ENCODE results near the gene RNF38.
"Not testable (repeated sequence)": the region's sequence is repeated elsewhere in the genome, so short reads cannot be mapped to it uniquely, and the experiment has no call there.

The RNF38 gene

DNA sequence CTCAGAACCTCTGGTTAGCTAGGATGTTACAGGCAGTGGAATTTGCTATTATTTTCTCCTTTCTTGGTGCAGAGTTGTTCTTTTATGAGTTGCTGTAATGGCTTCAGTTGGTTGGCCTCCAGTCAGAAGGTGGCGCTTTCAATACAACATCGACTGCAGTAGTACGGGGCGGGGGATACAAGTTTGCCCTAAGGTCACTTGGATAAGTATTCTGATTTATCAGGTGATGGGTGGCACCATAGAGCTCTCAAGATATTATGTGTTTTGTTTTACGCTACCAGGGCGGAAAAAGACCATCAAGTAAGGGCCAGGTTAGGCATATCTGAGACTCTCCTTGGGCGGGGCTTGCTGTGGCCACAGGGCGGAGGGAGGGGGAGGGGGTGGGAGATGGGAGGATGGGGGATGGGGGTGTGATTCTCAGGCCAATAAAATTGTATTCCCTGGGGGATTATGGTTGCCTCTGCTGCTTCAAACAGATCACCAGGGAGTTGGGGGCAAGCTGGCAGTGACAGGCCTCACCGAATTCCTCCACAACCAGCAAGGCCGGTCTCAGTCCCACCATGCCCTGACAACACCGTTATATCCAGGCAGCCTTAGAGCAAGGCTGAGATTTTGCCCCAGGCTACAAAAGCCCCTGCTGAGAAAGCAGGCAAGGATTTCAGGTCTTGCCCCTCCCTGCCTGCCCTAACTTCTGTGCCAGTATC is 15.9 kb upstream of the RNF38 start:
- DNase-seq (ENCODE audit: insufficient read length, low spot score), result no peak
- no peak for FAIRE-seq
- TF ChIP-seq SPI1 (IDR thresholded peaks at IDR 0.05; ENCODE audit: low read depth, low read length) (no peak), POLR2A (IDR thresholded peaks at IDR 0.05; ENCODE audit: low read depth, low read length) (no peak), POU2F2 (IDR thresholded peaks at IDR 0.05; ENCODE audit: low read depth, low read length) (no peak), PAX5 (IDR thresholded peaks at IDR 0.05; ENCODE audit: insufficient read depth, low read length, severe bottlenecking) (no peak), POLR2AphosphoS5 (IDR thresholded peaks at IDR 0.05; ENCODE audit: low read depth, low read length) (no peak), TAF1 (IDR thresholded peaks at IDR 0.05; ENCODE audit: low read depth, low read length) (no peak)

DNA sequence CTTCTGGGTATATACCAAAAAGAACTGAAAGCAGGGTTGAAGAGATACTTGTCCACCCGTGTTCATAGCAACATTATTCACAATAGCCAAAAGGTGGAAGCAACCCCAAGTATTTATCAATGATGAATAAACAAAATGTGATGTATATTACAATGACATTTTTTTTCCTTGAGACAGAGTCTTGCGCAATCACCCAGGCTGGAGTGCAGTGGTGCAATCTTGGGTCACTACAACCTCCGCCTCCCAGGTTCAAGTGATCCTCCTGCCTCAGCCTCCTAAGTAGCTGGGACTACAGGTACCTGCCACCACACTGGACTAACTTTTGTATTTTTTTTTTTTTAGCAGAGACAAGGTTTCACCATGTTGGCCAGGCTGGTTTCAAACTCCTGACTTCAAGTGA is 11.3 kb upstream of the RNF38 start:
- DNase-seq (ENCODE audit: insufficient read length, low spot score); FAIRE-seq: not testable (repeated sequence)

DNA sequence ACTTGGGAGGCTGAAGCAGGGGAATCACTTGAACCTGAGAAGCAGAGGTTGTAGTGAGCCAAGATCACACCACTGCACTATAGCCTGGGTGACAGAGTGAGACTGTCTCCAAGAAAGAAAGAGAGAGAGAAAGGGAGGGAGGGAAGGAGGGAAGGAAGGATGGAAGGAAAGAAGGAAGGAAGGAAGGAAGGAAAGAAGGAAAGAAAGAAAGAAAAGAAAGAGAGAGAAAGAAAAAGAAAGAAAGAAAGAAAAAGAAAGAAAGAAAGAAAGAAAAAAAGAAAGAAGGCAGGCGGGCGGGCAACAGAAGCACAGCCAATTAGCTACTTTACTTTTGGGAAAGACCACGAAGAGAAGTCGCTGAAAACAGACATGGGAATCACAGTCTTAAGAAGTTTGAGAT is 9.0 kb upstream of the RNF38 start:
- not testable (repeated sequence) for FAIRE-seq; DNase-seq (ENCODE audit: insufficient read length, low spot score)

DNA sequence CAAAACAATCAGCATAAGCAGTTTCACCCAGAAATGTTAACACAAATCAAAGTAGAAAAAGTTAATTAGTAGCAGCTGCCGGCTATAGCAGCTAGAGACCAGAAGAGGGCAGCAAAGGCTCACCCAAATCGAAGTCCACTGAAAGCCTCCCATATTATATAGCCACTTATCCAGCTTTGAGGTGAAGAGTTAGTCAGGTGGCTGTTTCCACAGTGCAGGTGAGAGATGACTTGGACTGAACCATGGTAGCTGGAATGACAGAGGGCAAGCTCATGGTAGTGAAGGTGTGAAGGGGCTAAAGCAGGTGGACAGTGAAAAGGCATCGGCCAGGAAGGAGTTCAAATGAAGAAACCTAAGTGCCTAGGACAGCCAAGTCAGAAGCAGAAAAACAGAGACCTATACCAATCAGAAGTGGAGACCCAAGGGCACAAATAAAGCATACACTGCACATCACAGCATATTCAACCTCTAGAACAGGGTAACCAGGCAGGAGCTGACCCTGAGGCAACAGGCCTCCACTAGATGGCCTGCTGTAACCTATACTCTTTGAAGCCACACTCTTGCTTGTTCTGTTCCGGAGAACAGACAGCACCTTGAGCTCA is 7.2 kb upstream of the RNF38 start:
- no peak for TF ChIP-seq TAF1 (IDR thresholded peaks at IDR 0.05; ENCODE audit: low read depth, low read length)
- no peak for TF ChIP-seq SPI1 (IDR thresholded peaks at IDR 0.05; ENCODE audit: low read depth, low read length)
- no peak for TF ChIP-seq POLR2AphosphoS5 (IDR thresholded peaks at IDR 0.05; ENCODE audit: low read depth, low read length)
- no peak for TF ChIP-seq POU2F2 (IDR thresholded peaks at IDR 0.05; ENCODE audit: low read depth, low read length)
- no peak for TF ChIP-seq PAX5 (IDR thresholded peaks at IDR 0.05; ENCODE audit: insufficient read depth, low read length, severe bottlenecking)
- no peak for TF ChIP-seq POLR2A (IDR thresholded peaks at IDR 0.05; ENCODE audit: low read depth, low read length)
- FAIRE-seq (peak; percentile 91), DNase-seq (ENCODE audit: insufficient read length, low spot score) (peak; percentile 29)

DNA sequence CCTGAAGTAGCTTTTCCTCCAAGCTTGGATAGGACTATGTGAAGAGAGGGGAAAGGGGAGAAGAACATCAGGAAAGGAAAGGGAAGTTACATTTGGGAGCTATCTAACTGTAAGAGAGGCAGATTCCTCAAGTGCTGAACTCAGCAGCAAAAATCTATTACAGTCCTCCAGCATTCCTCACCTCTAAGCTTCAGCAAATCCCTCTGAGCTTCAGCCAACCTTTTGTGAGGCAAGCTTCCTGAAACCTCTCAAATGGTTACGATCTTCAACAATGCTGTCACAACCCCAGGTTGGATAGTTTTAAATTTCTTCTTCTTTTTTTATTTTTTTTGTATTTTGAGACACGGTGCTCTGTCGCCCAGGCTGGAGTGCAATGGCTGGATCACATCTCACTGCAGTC is 2.5 kb upstream of the RNF38 start:
- DNase-seq (ENCODE audit: insufficient read length, low spot score), result no peak
- no peak for FAIRE-seq
- TF ChIP-seq SPI1 (IDR thresholded peaks at IDR 0.05; ENCODE audit: low read depth, low read length) (no peak), POLR2A (IDR thresholded peaks at IDR 0.05; ENCODE audit: low read depth, low read length) (no peak), POLR2AphosphoS5 (IDR thresholded peaks at IDR 0.05; ENCODE audit: low read depth, low read length) (no peak), PAX5 (IDR thresholded peaks at IDR 0.05; ENCODE audit: insufficient read depth, low read length, severe bottlenecking) (no peak), TAF1 (IDR thresholded peaks at IDR 0.05; ENCODE audit: low read depth, low read length) (no peak), POU2F2 (IDR thresholded peaks at IDR 0.05; ENCODE audit: low read depth, low read length) (no peak)

DNA sequence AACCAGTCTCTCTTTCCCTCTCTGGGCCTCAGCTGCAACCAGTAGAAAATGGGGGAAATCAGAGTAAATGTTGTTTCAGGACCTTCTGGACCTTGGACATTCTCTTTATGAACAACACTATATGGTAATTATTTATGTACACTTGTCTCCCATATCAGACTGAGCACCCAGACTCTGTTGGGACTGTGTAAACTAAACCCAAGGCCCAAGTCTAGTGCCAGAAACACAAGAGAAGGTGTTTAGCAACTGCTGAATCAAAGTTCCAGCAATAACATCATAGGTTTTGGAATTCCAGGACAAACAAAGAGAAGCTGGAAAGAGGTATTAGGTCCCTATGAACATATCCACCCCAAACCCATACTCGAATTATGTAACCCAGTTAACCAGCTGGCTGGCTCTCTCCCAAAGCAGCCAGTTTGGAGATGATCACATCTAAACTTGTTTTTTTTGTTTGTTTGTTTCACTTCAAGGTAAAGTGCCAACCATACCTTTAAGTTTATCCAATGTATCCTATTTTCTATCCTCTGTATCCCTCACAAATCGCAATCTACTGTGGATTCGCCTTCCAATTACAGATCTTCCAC is 1.9 kb upstream of the RNF38 start:
- TF ChIP-seq SPI1 (IDR thresholded peaks at IDR 0.05; ENCODE audit: low read depth, low read length) (no peak), PAX5 (IDR thresholded peaks at IDR 0.05; ENCODE audit: insufficient read depth, low read length, severe bottlenecking) (no peak), TAF1 (IDR thresholded peaks at IDR 0.05; ENCODE audit: low read depth, low read length) (no peak), POLR2A (IDR thresholded peaks at IDR 0.05; ENCODE audit: low read depth, low read length) (no peak), POU2F2 (IDR thresholded peaks at IDR 0.05; ENCODE audit: low read depth, low read length) (no peak), POLR2AphosphoS5 (IDR thresholded peaks at IDR 0.05; ENCODE audit: low read depth, low read length) (no peak)
- FAIRE-seq (no peak), DNase-seq (ENCODE audit: insufficient read length, low spot score) (no peak)

DNA sequence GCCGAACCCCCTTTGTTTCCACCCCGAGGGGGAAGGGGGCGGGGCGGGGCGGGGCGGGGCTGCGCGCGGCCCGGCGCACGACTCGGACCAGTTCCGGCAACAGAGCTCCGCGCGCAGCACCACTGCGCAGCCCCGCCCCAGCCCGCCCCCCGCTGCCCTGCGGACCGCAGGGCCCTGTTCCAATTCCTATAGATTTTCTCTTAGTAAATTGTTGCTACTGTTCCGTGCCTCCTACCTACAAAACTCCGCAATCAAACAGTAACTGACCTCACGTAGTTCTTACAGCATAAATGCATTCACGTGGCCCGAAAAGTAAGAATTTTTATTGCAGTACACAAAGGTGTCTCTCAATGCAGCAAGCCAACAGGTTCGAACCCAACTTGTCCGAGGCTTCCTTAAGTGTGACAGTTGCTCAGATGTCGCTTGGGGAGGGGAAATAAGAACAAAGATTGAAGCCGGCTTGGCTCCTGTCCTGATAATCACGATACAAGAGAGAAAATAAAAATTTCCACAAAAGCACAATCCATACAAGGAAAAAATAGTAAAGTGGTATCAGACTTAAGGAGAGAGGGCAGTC is 1.2 kb upstream of the RNF38 start:
- no peak for FAIRE-seq
- TF ChIP-seq PAX5 (IDR thresholded peaks at IDR 0.05; ENCODE audit: insufficient read depth, low read length, severe bottlenecking), result no peak
- TF ChIP-seq SPI1 (IDR thresholded peaks at IDR 0.05; ENCODE audit: low read depth, low read length), result no peak
- no peak for TF ChIP-seq POU2F2 (IDR thresholded peaks at IDR 0.05; ENCODE audit: low read depth, low read length)
- TF ChIP-seq TAF1 (IDR thresholded peaks at IDR 0.05; ENCODE audit: low read depth, low read length), result no peak
- no peak for TF ChIP-seq POLR2AphosphoS5 (IDR thresholded peaks at IDR 0.05; ENCODE audit: low read depth, low read length)
- TF ChIP-seq POLR2A (IDR thresholded peaks at IDR 0.05; ENCODE audit: low read depth, low read length), result no peak

DNA sequence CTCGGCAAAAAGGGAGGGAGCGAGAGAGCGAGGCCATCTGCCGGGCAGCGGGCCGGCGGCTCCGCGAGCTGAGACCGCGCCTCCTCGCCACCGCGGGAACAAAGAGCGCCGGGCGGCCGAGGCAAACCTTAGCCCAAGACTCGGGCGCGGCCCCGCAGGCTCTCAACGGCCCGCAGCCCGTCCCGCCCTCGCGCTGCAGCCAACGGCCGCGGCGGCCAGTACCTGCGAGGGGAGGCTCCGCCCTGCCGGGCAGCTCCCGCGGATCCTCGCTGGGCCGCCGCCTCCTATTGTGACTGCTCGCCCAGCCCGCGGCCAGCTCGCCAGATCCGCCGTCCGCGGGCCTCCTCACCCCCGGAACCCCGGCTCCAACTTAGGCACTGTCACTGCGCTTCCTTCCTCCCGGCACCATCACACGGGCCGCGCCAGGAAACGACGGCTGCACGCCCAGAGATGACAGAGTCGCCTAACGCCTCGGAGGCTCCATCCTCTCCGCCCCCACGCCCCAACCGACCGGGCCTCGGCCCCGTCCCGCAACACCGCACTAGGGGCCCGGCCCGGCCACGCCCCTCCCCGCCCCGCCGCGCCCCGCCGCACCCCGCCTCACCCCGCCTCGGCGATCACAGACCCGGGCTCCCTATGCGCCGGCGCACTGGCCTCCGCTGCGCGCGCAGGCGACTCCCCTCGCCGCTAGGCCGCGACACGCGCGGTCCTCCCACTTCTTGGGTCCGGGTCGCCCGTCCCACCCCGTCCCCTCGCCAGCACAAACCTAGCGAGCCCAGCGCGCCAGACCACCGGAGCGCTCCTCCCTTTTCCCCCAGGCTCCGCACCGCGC is 479 bp upstream of the RNF38 start:
- DNase-seq (ENCODE audit: insufficient read length, low spot score) (peak; percentile 86), FAIRE-seq (peak; percentile 98)
- peak; percentile 78 for TF ChIP-seq POLR2AphosphoS5 (IDR thresholded peaks at IDR 0.05; ENCODE audit: low read depth, low read length)
- TF ChIP-seq SPI1 (IDR thresholded peaks at IDR 0.05; ENCODE audit: low read depth, low read length), result peak; percentile 11; the same call in 1 of the 2 replicates
- no peak for TF ChIP-seq PAX5 (IDR thresholded peaks at IDR 0.05; ENCODE audit: insufficient read depth, low read length, severe bottlenecking)
- TF ChIP-seq POLR2A (IDR thresholded peaks at IDR 0.05; ENCODE audit: low read depth, low read length), result peak; percentile 72
- 0 out of 2 replicates have a peak, but pooled peaks have one; percentile 4 for TF ChIP-seq TAF1 (IDR thresholded peaks at IDR 0.05; ENCODE audit: low read depth, low read length)
- no peak for TF ChIP-seq POU2F2 (IDR thresholded peaks at IDR 0.05; ENCODE audit: low read depth, low read length)

More for the DNA sequence above, 1.2 kb upstream of the RNF38 start:
- DNase-seq (ENCODE audit: insufficient read length, low spot score), result peak; percentile 79

DNA sequence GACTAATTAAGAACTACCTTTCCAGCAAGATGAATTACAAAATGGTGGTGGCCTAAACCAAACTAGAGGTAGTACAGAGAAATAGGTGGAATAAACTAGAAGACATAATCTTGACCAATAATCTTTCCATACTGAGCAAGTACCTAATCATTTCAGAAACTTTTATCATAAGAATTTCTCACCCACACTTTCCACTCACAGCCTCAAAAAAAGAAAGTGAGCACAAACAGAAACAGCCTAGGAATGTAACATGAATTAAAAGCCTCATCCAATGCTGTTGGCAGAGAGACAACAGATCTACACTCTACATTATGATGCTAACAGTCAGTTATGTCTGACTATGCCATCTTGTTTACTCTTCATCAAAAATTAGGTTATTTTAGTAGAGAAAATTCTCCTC is 1.3 kb downstream of the RNF38 start:
- peak; percentile 65 for FAIRE-seq
- TF ChIP-seq SPI1 (IDR thresholded peaks at IDR 0.05; ENCODE audit: low read depth, low read length), result no peak
- DNase-seq (ENCODE audit: insufficient read length, low spot score), result no peak
